Peyer's patch (tissue), 4 donors: ENCODE results near the gene SLC66A3. TPM values are rescaled to one million over a fixed set of nuclear protein-coding genes. Genes with fewer than 3 reads are reported as not detected.
"Not testable (repeated sequence)": the region's sequence is repeated elsewhere in the genome, so short reads cannot be mapped to it uniquely, and the experiment has no call there.

Source experiments
- DNase-seq, 3 donors: peaks; one replicate each; pipeline ENCODE4 v3.0.0-alpha.2; 2017 to 2019
- H3K27ac ChIP-seq, 4 donors: fragments of 200-600 bp; sonication (generic); one replicate each; pipeline ENCODE4 v1.5.1; 2016 to 2019
- H3K27me3 ChIP-seq, 2 donors: fragments of 200-600 bp; sonication (generic); one replicate each; pipeline ENCODE4 v1.5.1; 2019
- H3K36me3 ChIP-seq, 3 donors: fragments of 200-600 bp; sonication (generic); one replicate each; pipeline ENCODE4 v1.5.1; 2016 to 2019
- H3K4me1 ChIP-seq, 4 donors: fragments of 200-600 bp; sonication (generic); one replicate each; pipeline ENCODE4 v1.5.1; 2016 to 2019
- H3K4me3 ChIP-seq, 4 donors: fragments of 200-600 bp; sonication (generic); 1 replicate in 3 of 4; 2 replicates in 1 of 4; pipeline ENCODE4 v1.5.1; 2016 to 2019; ENCODE audit warnings: mild to moderate bottlenecking in 1 of 4
- H3K9me3 ChIP-seq, 4 donors: fragments of 200-600 bp; sonication (generic); one replicate each; pipeline ENCODE4 v1.5.1; 2016 to 2019; ENCODE audit warnings: mild to moderate bottlenecking in 1 of 4
- CTCF ChIP-seq, 6 experiments: fragments of 450-650 bp in 4 of 6; fragments of 200-600 bp in 2 of 6; sonication (generic) in 1 of 6; IDR thresholded peaks; one replicate each; pipeline ENCODE4 v1.5.1; 2017 to 2019; ENCODE audit warnings: antibody characterized with exemption in 6 of 6, mild to moderate bottlenecking in 3 of 6, moderate library complexity in 1 of 6
- POLR2A ChIP-seq, 2 donors: fragments of 450-650 bp; IDR thresholded peaks; one replicate each; pipeline ENCODE4 v1.5.1; 2017; ENCODE audit warnings: antibody characterized with exemption in 2 of 2, mild to moderate bottlenecking in 2 of 2, moderate library complexity in 2 of 2
- total RNA-seq, 4 donors: library from RNA; depleted of rRNA; stranded (reverse); fragments of >200 nt; gene quantifications; one replicate each; pipeline ENCODE4 v1.1.0, GENCODE V29; 2016

Gene SLC66A3
- total RNA-seq, 4 donors from 2014 or later: 18.4 to 53.6 (median 31.8) TPM

GRCh38 chr2:11160731-11161455 lies 5.6 kb downstream of the SLC66A3 start:
- H3K27ac ChIP-seq: peak overlapping the region in 2 of 4 donors; percentile 25 to 61
- H3K9me3 ChIP-seq: no peaks in the 10 kb centered on the region
- no peak overlapping the region for H3K4me3 ChIP-seq
- DNase-seq: no peak
- H3K4me1 ChIP-seq: peaks cover 0 to 10% (median 3%) of the 10 kb centered on the region in 4 donors
- H3K36me3 ChIP-seq: peaks cover 0 to 3% (median 0%) of the 10 kb centered on the region in 3 donors
- TF ChIP-seq POLR2A (IDR thresholded peaks at IDR 0.05) (no peak), CTCF (IDR thresholded peaks at IDR 0.05) (no peak)
- no peaks in the 10 kb centered on the region for H3K27me3 ChIP-seq

DNA sequence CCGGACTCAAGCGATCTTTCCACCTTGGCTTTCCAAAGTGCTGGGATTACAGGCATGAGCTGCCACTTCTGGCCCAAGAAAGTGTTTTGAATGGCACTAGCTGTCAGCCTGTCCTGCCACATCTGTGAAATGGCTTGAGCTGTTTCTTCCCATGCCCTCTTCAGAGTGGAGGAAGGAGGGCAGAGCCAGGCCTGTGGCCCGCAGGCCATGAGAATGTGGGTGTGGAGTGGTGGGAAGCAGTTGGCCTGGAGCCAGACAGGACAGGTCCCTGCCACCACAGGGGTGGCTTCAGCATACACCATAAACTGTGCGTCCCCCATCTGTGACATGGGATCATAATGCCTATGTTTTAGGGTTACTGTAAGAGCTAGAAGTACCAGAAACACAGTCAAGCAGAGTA lies 6.5 kb downstream of the SLC66A3 start:
- Histone ChIP-seq H3K27ac (no peak overlapping the region), H3K36me3 (peaks cover 0 to 3% (median 0%) of the 10 kb centered on the region in 3 donors), H3K4me1 (peaks cover 0 to 1% (median 0%) of the 10 kb centered on the region in 4 donors), H3K9me3 (no peaks in the 10 kb centered on the region), H3K27me3 (no peaks in the 10 kb centered on the region), H3K4me3 (no peak overlapping the region)
- no peak for DNase-seq
- TF ChIP-seq CTCF (IDR thresholded peaks at IDR 0.05) (no peak), POLR2A (IDR thresholded peaks at IDR 0.05) (no peak)

DNA sequence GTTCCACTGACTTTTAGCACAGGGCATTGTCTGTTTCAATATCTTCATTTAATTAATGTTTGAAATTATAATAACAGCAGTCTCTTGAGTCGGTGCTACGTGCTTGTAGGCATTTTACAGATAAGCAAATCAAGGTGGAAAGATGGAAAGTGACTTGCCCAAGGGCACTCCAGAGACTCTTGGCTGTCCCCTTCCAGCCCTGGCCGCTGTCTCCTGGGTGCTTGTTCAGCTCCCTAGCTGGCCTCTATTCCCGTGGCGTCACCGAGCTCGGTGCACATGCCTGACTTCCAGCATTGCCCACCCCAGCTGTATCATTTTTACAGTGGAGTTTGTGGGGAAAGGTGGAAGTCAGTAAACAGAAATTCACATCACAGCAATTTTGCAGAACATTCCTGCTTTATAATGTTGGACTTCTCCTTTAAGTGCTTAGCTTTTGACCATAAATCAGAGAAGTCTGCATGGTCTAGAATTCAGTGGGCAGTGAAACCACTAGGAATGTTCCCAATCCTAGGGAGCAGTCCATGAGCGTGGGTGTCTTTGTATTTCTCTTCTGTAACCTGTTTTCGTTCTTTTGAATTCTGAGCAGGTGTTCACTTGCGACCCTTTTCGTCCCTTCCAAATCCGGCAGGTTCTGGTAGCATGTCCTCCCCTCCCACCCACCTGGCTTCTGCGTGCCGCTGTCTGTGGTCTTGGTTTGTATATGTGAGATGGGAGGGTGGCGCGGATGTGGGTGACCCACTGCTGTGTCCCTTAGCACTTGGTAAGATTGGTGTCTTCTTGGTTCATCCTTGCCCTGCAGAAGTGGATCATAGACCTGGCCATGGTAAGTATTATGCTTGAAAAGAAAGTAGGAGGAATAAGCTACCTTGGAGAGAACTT lies 8.4 kb downstream of the SLC66A3 start:
- Histone ChIP-seq H3K9me3 (no peaks in the 10 kb centered on the region), H3K4me1 (no peaks in the 10 kb centered on the region)
- TF ChIP-seq POLR2A (IDR thresholded peaks at IDR 0.05) (no peak), CTCF (IDR thresholded peaks at IDR 0.05) (no peak)

DNA sequence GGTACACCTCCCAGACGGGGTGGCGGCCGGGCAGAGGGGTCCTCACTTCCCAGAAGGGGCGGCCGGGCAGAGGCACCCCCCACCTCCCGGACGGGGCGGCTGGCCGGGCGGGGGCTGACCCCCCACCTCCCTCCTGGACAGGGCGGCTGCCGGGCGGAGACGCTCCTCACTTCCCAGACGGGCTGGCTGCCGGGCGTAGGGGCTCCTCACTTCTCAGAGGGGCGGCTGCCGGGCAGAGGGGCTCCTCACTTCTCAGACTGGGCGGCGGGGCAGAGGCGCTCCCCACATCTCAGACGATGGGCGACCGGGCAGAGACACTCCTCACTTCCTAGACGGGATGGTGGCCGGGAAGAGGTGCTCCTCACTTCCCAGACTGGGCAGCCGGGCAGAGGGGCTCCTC lies 9.8 kb downstream of the SLC66A3 start:
- not testable (repeated sequence) for H3K27ac ChIP-seq, H3K4me1 ChIP-seq, H3K36me3 ChIP-seq, H3K27me3 ChIP-seq, DNase-seq, H3K4me3 ChIP-seq, H3K9me3 ChIP-seq

More for the DNA sequence above, 8.4 kb downstream of the SLC66A3 start:
- no peak for DNase-seq
- H3K36me3 ChIP-seq: peaks cover 0 to 3% (median 0%) of the 10 kb centered on the region in 3 donors
- no peaks in the 10 kb centered on the region for H3K27me3 ChIP-seq
- H3K27ac ChIP-seq: no peak overlapping the region
- no peak overlapping the region for H3K4me3 ChIP-seq

DNA sequence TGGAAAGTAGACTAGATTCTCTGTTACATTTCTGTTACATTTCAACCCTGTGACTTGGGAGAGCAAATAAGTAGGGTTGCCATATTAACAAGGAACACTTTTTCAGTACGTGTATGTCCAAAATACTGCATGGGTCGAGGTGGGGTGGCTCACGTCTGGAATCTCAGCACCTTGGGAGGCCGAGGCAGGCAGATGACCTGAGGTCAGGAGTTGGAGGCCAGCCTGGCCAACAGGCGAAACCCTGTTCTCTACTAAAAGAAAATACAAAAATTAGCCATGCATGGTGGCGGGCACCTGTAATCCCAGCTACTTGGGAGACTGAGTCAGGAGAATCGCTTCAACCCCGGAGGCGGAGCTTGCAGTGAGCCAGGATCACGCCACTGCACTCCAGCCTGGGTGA lies 11.2 kb downstream of the SLC66A3 start:
- H3K27me3 ChIP-seq: no peaks in the 10 kb centered on the region
- H3K27ac ChIP-seq: no peak overlapping the region
- peaks cover 0 to 3% (median 0%) of the 10 kb centered on the region in 3 donors for H3K36me3 ChIP-seq
- no peak for TF ChIP-seq POLR2A (IDR thresholded peaks at IDR 0.05)
- TF ChIP-seq CTCF (IDR thresholded peaks at IDR 0.05): no peak
- no peaks in the 10 kb centered on the region for H3K9me3 ChIP-seq
- no peak overlapping the region for H3K4me3 ChIP-seq
- H3K4me1 ChIP-seq: no peaks in the 10 kb centered on the region
- no peak for DNase-seq

DNA sequence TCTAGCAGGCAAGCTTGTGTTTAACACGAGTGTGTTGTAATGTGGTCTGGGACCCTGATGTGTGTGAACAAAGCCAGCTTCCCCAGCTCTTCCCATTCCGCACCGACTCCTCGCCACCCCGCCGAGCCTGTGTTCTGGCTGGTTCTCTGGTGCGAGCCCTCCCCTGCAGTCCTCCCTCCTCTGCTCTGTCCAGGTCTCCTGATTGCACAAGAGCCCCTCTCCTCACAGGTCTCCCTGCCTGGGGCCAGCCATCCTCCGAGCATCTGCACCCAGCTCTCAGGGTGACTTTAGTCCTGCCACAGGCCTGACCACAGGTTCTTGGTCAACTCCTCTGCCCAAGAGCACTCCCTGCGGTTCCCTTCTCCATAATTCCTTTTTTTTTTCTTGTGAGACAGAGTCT lies 13.2 kb downstream of the SLC66A3 start:
- Histone ChIP-seq H3K27ac (no peak overlapping the region), H3K4me1 (no peaks in the 10 kb centered on the region), H3K27me3 (no peaks in the 10 kb centered on the region), H3K4me3 (no peak overlapping the region), H3K9me3 (no peaks in the 10 kb centered on the region), H3K36me3 (no peaks in the 10 kb centered on the region)
- DNase-seq: no peak
- TF ChIP-seq CTCF (IDR thresholded peaks at IDR 0.05) (no peak), POLR2A (IDR thresholded peaks at IDR 0.05) (no peak)
